ENCODE data around the gene MOB4.
"Not testable (repeated sequence)": the region's sequence is repeated elsewhere in the genome, so short reads cannot be mapped to it uniquely, and the experiment has no call there.

Gene MOB4

GRCh38 chr2:197556456-197556855, 40.6 kb downstream of the MOB4 start:
- no peaks in the 10 kb centered on the region for H3K4me1 ChIP-seq (ENCODE audit: control insufficient read depth, insufficient read depth, low read length)
- H3K27ac ChIP-seq (ENCODE audit: low read length) = no peak overlapping the region
- H3K9me3 ChIP-seq (ENCODE audit: control insufficient read depth in 2 of 2, low read length in 2 of 2) = no peaks in the 10 kb centered on the region
- H3K36me3 ChIP-seq (ENCODE audit: control insufficient read depth in 2 of 2, insufficient read depth in 2 of 2, low read length in 2 of 2) = peaks cover 6 to 13% of the 10 kb centered on the region in 2 donors
- H3K4me3 ChIP-seq (ENCODE audit: low read length in 2 of 2) = no peak overlapping the region
- no peak overlapping the region for H3K9ac ChIP-seq (ENCODE audit: low read length in 2 of 2)
- no peaks in the 10 kb centered on the region for H3K27me3 ChIP-seq (ENCODE audit: control insufficient read depth in 1 of 2, insufficient read depth in 2 of 2, low read length in 2 of 2)

- H3K9ac ChIP-seq (ENCODE audit: low read length in 2 of 2) = no peak overlapping the region
- H3K4me3 ChIP-seq (ENCODE audit: low read length in 2 of 2) = no peak overlapping the region
- H3K27me3 ChIP-seq (ENCODE audit: control insufficient read depth in 1 of 2, insufficient read depth in 2 of 2, low read length in 2 of 2) = no peaks in the 10 kb centered on the region
- no peak overlapping the region for H3K27ac ChIP-seq (ENCODE audit: low read length)
- H3K36me3 ChIP-seq (ENCODE audit: control insufficient read depth in 2 of 2, insufficient read depth in 2 of 2, low read length in 2 of 2) = peaks cover 3 to 6% of the 10 kb centered on the region in 2 donors
- no peaks in the 10 kb centered on the region for H3K4me1 ChIP-seq (ENCODE audit: control insufficient read depth, insufficient read depth, low read length)
- no peaks in the 10 kb centered on the region for H3K9me3 ChIP-seq (ENCODE audit: control insufficient read depth in 2 of 2, low read length in 2 of 2)
Observed at GRCh38 chr2:197558393-197558792, 42.5 kb downstream of the MOB4 start.

GRCh38 chr2:197559681-197560080, 43.8 kb downstream of the MOB4 start:
- Histone ChIP-seq H3K27ac (ENCODE audit: low read length) (no peak overlapping the region), H3K27me3 (ENCODE audit: control insufficient read depth in 1 of 2, insufficient read depth in 2 of 2, low read length in 2 of 2) (no peaks in the 10 kb centered on the region), H3K4me1 (ENCODE audit: control insufficient read depth, insufficient read depth, low read length) (no peaks in the 10 kb centered on the region), H3K9ac (ENCODE audit: low read length in 2 of 2) (no peak overlapping the region), H3K9me3 (ENCODE audit: control insufficient read depth in 2 of 2, low read length in 2 of 2) (no peaks in the 10 kb centered on the region), H3K36me3 (ENCODE audit: control insufficient read depth in 2 of 2, insufficient read depth in 2 of 2, low read length in 2 of 2) (peaks cover 3% of the 10 kb centered on the region in 2 donors), H3K4me3 (ENCODE audit: low read length in 2 of 2) (no peak overlapping the region)

GRCh38 chr2:197560146-197560665, 44.3 kb downstream of the MOB4 start:
- H3K4me1 ChIP-seq (ENCODE audit: control insufficient read depth, insufficient read depth, low read length) = no peaks in the 10 kb centered on the region
- H3K9me3 ChIP-seq (ENCODE audit: control insufficient read depth in 2 of 2, low read length in 2 of 2) = no peaks in the 10 kb centered on the region
- no peak overlapping the region for H3K4me3 ChIP-seq (ENCODE audit: low read length in 2 of 2)
- H3K27me3 ChIP-seq (ENCODE audit: control insufficient read depth in 1 of 2, insufficient read depth in 2 of 2, low read length in 2 of 2) = no peaks in the 10 kb centered on the region
- H3K9ac ChIP-seq (ENCODE audit: low read length in 2 of 2) = no peak overlapping the region
- H3K27ac ChIP-seq (ENCODE audit: low read length) = no peak overlapping the region
- peaks cover 3% of the 10 kb centered on the region in 2 donors for H3K36me3 ChIP-seq (ENCODE audit: control insufficient read depth in 2 of 2, insufficient read depth in 2 of 2, low read length in 2 of 2)

- H3K9ac ChIP-seq (ENCODE audit: low read length in 2 of 2) = no peak overlapping the region
- H3K27ac ChIP-seq (ENCODE audit: low read length) = no peak overlapping the region
- no peaks in the 10 kb centered on the region for H3K9me3 ChIP-seq (ENCODE audit: control insufficient read depth in 2 of 2, low read length in 2 of 2)
- no peak overlapping the region for H3K4me3 ChIP-seq (ENCODE audit: low read length in 2 of 2)
- no peaks in the 10 kb centered on the region for H3K4me1 ChIP-seq (ENCODE audit: control insufficient read depth, insufficient read depth, low read length)
- no peaks in the 10 kb centered on the region for H3K27me3 ChIP-seq (ENCODE audit: control insufficient read depth in 1 of 2, insufficient read depth in 2 of 2, low read length in 2 of 2)
- no peaks in the 10 kb centered on the region for H3K36me3 ChIP-seq (ENCODE audit: control insufficient read depth in 2 of 2, insufficient read depth in 2 of 2, low read length in 2 of 2)
Observed at GRCh38 chr2:197571627-197572271, 55.9 kb downstream of the MOB4 start.

GRCh38 chr2:197573608-197574007, 57.7 kb downstream of the MOB4 start:
- H3K9ac ChIP-seq (ENCODE audit: low read length in 2 of 2) = no peak overlapping the region
- no peaks in the 10 kb centered on the region for H3K4me1 ChIP-seq (ENCODE audit: control insufficient read depth, insufficient read depth, low read length)
- H3K27ac ChIP-seq (ENCODE audit: low read length) = no peak overlapping the region
- no peaks in the 10 kb centered on the region for H3K36me3 ChIP-seq (ENCODE audit: control insufficient read depth in 2 of 2, insufficient read depth in 2 of 2, low read length in 2 of 2)
- H3K4me3 ChIP-seq (ENCODE audit: low read length in 2 of 2) = no peak overlapping the region
- H3K27me3 ChIP-seq (ENCODE audit: control insufficient read depth in 1 of 2, insufficient read depth in 2 of 2, low read length in 2 of 2) = no peaks in the 10 kb centered on the region
- no peaks in the 10 kb centered on the region for H3K9me3 ChIP-seq (ENCODE audit: control insufficient read depth in 2 of 2, low read length in 2 of 2)

GRCh38 chr2:197575987-197576386, 60.1 kb downstream of the MOB4 start:
- Histone ChIP-seq H3K4me3 (ENCODE audit: low read length in 2 of 2) (no peak overlapping the region), H3K27me3 (ENCODE audit: control insufficient read depth in 1 of 2, insufficient read depth in 2 of 2, low read length in 2 of 2) (no peaks in the 10 kb centered on the region), H3K9me3 (ENCODE audit: control insufficient read depth in 2 of 2, low read length in 2 of 2) (no peaks in the 10 kb centered on the region), H3K27ac (ENCODE audit: low read length) (no peak overlapping the region), H3K4me1 (ENCODE audit: control insufficient read depth, insufficient read depth, low read length) (no peaks in the 10 kb centered on the region), H3K36me3 (ENCODE audit: control insufficient read depth in 2 of 2, insufficient read depth in 2 of 2, low read length in 2 of 2) (no peaks in the 10 kb centered on the region), H3K9ac (ENCODE audit: low read length in 2 of 2) (no peak overlapping the region)

GRCh38 chr2:197576631-197577030, 60.8 kb downstream of the MOB4 start:
- Histone ChIP-seq H3K4me3 (ENCODE audit: low read length in 2 of 2) (no peak overlapping the region), H3K27ac (ENCODE audit: low read length) (no peak overlapping the region), H3K9ac (ENCODE audit: low read length in 2 of 2) (no peak overlapping the region)

GRCh38 chr2:197577446-197577845, 61.6 kb downstream of the MOB4 start:
- Histone ChIP-seq H3K9me3 (ENCODE audit: control insufficient read depth in 2 of 2, low read length in 2 of 2) (no peaks in the 10 kb centered on the region), H3K4me1 (ENCODE audit: control insufficient read depth, insufficient read depth, low read length) (no peaks in the 10 kb centered on the region), H3K4me3 (ENCODE audit: low read length in 2 of 2) (no peak overlapping the region), H3K27ac (ENCODE audit: low read length) (no peak overlapping the region), H3K27me3 (ENCODE audit: control insufficient read depth in 1 of 2, insufficient read depth in 2 of 2, low read length in 2 of 2) (no peaks in the 10 kb centered on the region), H3K36me3 (ENCODE audit: control insufficient read depth in 2 of 2, insufficient read depth in 2 of 2, low read length in 2 of 2) (no peaks in the 10 kb centered on the region), H3K9ac (ENCODE audit: low read length in 2 of 2) (no peak overlapping the region)

More at GRCh38 chr2:197576631-197577030, 60.8 kb downstream of the MOB4 start:
- H3K36me3 ChIP-seq (ENCODE audit: control insufficient read depth in 2 of 2, insufficient read depth in 2 of 2, low read length in 2 of 2) = no peaks in the 10 kb centered on the region
- H3K27me3 ChIP-seq (ENCODE audit: control insufficient read depth in 1 of 2, insufficient read depth in 2 of 2, low read length in 2 of 2) = no peaks in the 10 kb centered on the region
- H3K9me3 ChIP-seq (ENCODE audit: control insufficient read depth in 2 of 2, low read length in 2 of 2) = no peaks in the 10 kb centered on the region
- no peaks in the 10 kb centered on the region for H3K4me1 ChIP-seq (ENCODE audit: control insufficient read depth, insufficient read depth, low read length)

GRCh38 chr2:197578294-197578693, 62.4 kb downstream of the MOB4 start:
- not testable (repeated sequence) for H3K9me3 ChIP-seq (ENCODE audit: control insufficient read depth in 2 of 2, low read length in 2 of 2); H3K27me3 ChIP-seq (ENCODE audit: control insufficient read depth in 1 of 2, insufficient read depth in 2 of 2, low read length in 2 of 2); H3K4me3 ChIP-seq (ENCODE audit: low read length in 2 of 2); H3K4me1 ChIP-seq (ENCODE audit: control insufficient read depth, insufficient read depth, low read length); H3K9ac ChIP-seq (ENCODE audit: low read length in 2 of 2); H3K36me3 ChIP-seq (ENCODE audit: control insufficient read depth in 2 of 2, insufficient read depth in 2 of 2, low read length in 2 of 2); H3K27ac ChIP-seq (ENCODE audit: low read length)

GRCh38 chr2:197580166-197580565, 64.3 kb downstream of the MOB4 start:
- not testable (repeated sequence) for H3K9me3 ChIP-seq (ENCODE audit: control insufficient read depth in 2 of 2, low read length in 2 of 2); H3K36me3 ChIP-seq (ENCODE audit: control insufficient read depth in 2 of 2, insufficient read depth in 2 of 2, low read length in 2 of 2); H3K27ac ChIP-seq (ENCODE audit: low read length); H3K27me3 ChIP-seq (ENCODE audit: control insufficient read depth in 1 of 2, insufficient read depth in 2 of 2, low read length in 2 of 2); H3K4me1 ChIP-seq (ENCODE audit: control insufficient read depth, insufficient read depth, low read length); H3K9ac ChIP-seq (ENCODE audit: low read length in 2 of 2); H3K4me3 ChIP-seq (ENCODE audit: low read length in 2 of 2)

Measured in stomach smooth muscle (tissue), 2 donors.